Loucy (cell line): ENCODE data around the gene GYG2.

ENCODE experiments used
- CTCF ChIP-seq: fragments of 200-600 bp; sonication (generic); conservative IDR thresholded peaks from 2 replicates; pipeline ENCODE4 v1.5.1; 2014; ENCODE audit warnings: mild to moderate bottlenecking, antibody characterized with exemption, low read length
- EZH2phosphoT487 ChIP-seq: fragments of 200-600 bp; IDR thresholded peaks from 2 replicates; pipeline ENCODE4 v1.6.1; 2018; ENCODE audit warnings: antibody characterized with exemption, mild to moderate bottlenecking, moderate library complexity, borderline replicate concordance

- TF ChIP-seq CTCF (no peak), EZH2phosphoT487 (no peak)
Observed at GRCh38 chrX:2840961-2841360, 12.2 kb downstream of the GYG2 start.
